T-helper 1 cell treated with Interleukin-12 subunit alpha and Interleukin-12 subunit beta and Interleukin-4 antibody, amounts not matched to agents 30 ng/mL and 1 ng/mL, for 36 hours (primary cell): ENCODE data around the gene BANF2. TPM values are rescaled to one million over a fixed set of nuclear protein-coding genes. Genes with fewer than 3 reads are reported as not detected.
"Not testable (repeated sequence)": the region's sequence is repeated elsewhere in the genome, so short reads cannot be mapped to it uniquely, and the experiment has no call there.

ENCODE experiments used
- intact Hi-C: fragments of 100-400 bp; cut with micrococcal nuclease; formaldehyde crosslinking; loops from one replicate; pipeline ENCODE4 v1.15.1; 2024
- total RNA-seq: library from RNA; stranded (reverse); gene quantifications from 2 replicates; pipeline ENCODE4 v1.2.3, GENCODE V29; 2022

BANF2 gene
- not detected in 2 replicates for total RNA-seq

- intact Hi-C loops, result no loop called here
These were observed at the start of gene BANF2 for GRCh38 chr20:17699931-17700351. Gene BANF2, plus strand, starts transcription at chr20:17699966. Its CDS starts 25,060 bp downstream, at chr20:17725026.

- intact Hi-C loops, result no loop called here
These were observed 49.3 kb upstream of the BANF2 start for GRCh38 chr20:17650301-17651128.

- intact Hi-C loops, result no loop called here
These were observed 48.5 kb upstream of the BANF2 start for GRCh38 chr20:17651129-17651759.

GRCh38 chr20:17651760-17652388, 47.9 kb upstream of the BANF2 start:
- intact Hi-C loops, result no loop called here

GRCh38 chr20:17652411-17652810, 47.4 kb upstream of the BANF2 start:
- intact Hi-C loops, result no loop called here

- intact Hi-C loops, result no loop called here
These were observed 45.7 kb upstream of the BANF2 start for GRCh38 chr20:17653835-17654648.

GRCh38 chr20:17654649-17655285, 45.0 kb upstream of the BANF2 start:
- intact Hi-C loops, result no loop called here

- intact Hi-C loops, result no loop called here
These were observed 44.5 kb upstream of the BANF2 start for GRCh38 chr20:17655286-17655651.

- intact Hi-C loops, result no loop called here
These were observed 43.8 kb upstream of the BANF2 start for GRCh38 chr20:17655865-17656479.

GRCh38 chr20:17657079-17657825, 42.5 kb upstream of the BANF2 start:
- intact Hi-C loops, result no loop called here

GRCh38 chr20:17657898-17658647, 41.7 kb upstream of the BANF2 start:
- intact Hi-C loops, result no loop called here

GRCh38 chr20:17658648-17658993, 41.1 kb upstream of the BANF2 start:
- intact Hi-C loops, result no loop called here

- intact Hi-C loops, result not testable (repeated sequence)
These were observed 40.4 kb upstream of the BANF2 start for GRCh38 chr20:17659344-17659743.

GRCh38 chr20:17659801-17660200, 40.0 kb upstream of the BANF2 start:
- intact Hi-C loops, result loop anchor here (5.0 kb wide), 1 partner anchor 122 kb away; no protein-coding TSS in a partner anchor

GRCh38 chr20:17660667-17661066, 39.1 kb upstream of the BANF2 start:
- intact Hi-C loops, result loop anchor here (5.0 kb wide), 1 partner anchor 123 kb away; no protein-coding TSS in a partner anchor

GRCh38 chr20:17661121-17661744, 38.5 kb upstream of the BANF2 start:
- intact Hi-C loops, result loop anchor here (5.0 kb wide), 1 partner anchor 124 kb away; no protein-coding TSS in a partner anchor

GRCh38 chr20:17662333-17663039, 37.3 kb upstream of the BANF2 start:
- intact Hi-C loops, result loop anchor here (5.0 kb wide), 1 partner anchor 125 kb away; no protein-coding TSS in a partner anchor

- intact Hi-C loops, result loop anchor here (5.0 kb wide), 1 partner anchor 126 kb away; no protein-coding TSS in a partner anchor
These were observed 36.7 kb upstream of the BANF2 start for GRCh38 chr20:17663040-17663399.
